CD4-positive, alpha-beta T cell treated with Interleukin-4 for 4 hours (primary cell): ENCODE data around the gene TRIM29.

Experiments
- DNase-seq: peaks from one replicate; pipeline ENCODE4 v3.0.0-alpha.2; 2020

Gene TRIM29

GRCh38 chr11:120139316-120140069 is 1.6 kb upstream of the TRIM29 start:
- DNase-seq: no peak

DNA sequence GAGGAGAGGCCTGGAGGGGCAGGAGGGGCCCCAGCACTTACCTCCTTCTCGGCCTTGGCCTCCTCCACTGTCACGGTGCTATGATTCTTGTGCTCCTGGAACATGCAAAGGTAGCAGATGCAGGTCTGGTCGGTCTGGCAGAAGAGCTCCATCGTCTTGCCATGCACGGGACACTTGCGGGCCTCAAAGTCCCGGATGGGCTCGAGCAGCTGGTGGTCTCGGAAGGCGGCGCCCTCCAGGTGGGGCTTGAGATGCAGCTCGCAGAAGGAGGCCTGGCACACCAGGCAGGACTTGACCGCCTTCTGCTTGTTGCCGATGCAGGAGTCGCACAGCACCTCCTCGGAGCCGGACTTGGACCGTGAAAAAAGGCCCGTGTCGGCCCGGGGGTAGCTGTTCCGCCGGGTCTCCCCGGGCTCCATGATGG is 714 bp downstream of the TRIM29 start:
- DNase-seq: no peak

GRCh38 chr11:120136356-120136755 is 1.6 kb downstream of the TRIM29 start:
- no peak for DNase-seq

DNA sequence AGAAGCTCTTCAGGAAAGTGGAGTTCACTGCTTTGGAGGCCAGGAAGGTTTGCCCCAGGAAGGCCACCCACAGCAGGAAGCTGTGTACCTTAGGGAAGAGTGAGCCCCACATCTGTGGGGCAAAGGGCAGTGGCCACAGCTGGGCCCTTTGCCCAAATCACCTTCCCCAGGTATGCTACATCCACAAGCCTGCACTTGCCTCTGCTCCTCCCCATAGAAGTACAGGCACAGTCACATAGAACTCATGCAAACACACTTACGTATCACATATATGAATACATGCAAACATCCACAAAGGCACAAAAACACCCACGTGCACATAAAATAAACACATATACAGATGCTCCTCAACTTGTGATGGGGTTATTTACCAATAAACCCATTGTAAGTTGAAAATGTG is 2.1 kb downstream of the TRIM29 start:
- no peak for DNase-seq

GRCh38 chr11:120134931-120135228 is 3.0 kb downstream of the TRIM29 start:
- DNase-seq: no peak

GRCh38 chr11:120134106-120134930 is 3.6 kb downstream of the TRIM29 start:
- no peak for DNase-seq

GRCh38 chr11:120133216-120134105 is 4.5 kb downstream of the TRIM29 start:
- no peak for DNase-seq

DNA sequence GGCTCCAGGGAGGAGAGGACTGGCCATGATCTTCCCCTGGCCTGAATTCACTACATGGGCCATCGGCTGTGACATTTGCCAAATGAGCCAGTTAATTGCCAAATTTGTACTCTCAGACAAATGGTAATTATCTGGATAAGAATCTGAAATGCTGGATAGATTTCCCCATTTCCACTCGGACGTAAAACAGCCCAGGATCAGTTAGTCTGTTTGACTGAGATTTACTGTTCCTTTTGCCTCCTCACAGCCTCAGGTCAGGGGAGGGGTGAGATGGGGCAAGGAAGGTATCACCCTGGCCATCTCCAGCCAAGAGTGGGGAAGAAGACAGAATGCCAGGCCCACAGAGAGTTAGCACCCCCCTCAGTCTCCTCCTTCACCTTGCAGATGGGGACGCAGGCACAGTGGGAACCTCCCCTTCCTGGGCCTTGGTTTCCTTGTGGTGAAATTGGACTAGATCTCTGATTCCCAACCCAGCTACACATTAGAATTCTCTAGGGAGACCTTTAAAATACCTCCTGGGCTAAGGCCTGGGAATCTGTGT is 5.2 kb downstream of the TRIM29 start:
- no peak for DNase-seq

DNA sequence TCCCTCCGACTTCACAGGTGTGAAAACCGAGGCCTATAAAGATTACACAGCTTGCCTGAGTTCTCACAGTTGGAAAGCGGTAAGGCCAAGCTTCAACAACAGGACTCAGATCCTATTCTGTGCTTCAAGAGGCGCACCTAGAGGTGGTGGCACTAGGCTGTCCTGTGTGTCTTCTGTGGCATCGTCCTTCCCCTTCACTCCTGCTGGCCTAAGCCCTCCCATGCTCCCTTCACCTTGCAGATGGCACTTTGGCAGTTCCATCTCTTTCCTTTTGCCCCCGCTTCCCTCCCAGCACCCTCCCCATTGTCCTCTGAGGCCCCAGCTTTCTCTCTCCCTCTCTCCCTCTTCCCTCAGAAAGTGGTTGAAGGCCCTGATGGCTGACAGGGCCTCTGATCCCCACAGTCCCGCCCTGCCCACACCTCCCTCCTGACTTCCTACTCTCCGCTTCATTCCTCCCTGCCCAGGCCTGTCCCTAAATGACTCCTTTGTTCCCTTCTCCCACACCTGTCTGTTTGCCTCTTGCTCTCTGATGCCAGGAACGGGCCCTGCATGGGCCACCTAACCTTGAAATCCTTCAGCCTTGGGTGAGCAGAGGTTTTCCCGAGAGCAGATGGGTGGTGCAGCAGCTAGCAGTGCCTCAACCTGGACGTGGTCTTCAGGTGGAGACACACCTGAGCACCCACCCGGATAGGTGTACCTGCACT is 5.8 kb downstream of the TRIM29 start:
- no peak for DNase-seq

GRCh38 chr11:120130991-120131760 is 6.7 kb downstream of the TRIM29 start:
- DNase-seq: no peak

- DNase-seq: no peak
These were observed 7.5 kb downstream of the TRIM29 start for GRCh38 chr11:120130176-120130980.

DNA sequence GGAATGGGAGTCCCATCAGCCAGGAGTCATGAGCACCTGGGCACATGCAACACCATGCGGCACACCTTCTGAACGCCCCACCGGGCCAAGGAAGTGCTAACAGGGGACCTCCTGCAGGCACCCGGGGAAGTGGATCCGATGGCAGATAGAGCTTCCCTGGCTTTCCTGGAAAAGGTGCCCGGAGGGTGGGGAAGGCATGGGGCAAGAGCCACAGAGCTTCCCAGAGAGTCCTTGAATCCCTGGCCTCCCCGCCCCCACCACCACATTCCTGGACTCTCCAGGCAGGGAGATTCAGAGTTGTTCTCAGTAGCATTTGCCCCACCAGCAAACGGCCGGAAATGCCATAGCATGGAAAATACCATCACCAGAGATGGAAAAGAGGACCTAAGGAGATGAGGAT is 8.3 kb downstream of the TRIM29 start:
- DNase-seq: no peak

DNA sequence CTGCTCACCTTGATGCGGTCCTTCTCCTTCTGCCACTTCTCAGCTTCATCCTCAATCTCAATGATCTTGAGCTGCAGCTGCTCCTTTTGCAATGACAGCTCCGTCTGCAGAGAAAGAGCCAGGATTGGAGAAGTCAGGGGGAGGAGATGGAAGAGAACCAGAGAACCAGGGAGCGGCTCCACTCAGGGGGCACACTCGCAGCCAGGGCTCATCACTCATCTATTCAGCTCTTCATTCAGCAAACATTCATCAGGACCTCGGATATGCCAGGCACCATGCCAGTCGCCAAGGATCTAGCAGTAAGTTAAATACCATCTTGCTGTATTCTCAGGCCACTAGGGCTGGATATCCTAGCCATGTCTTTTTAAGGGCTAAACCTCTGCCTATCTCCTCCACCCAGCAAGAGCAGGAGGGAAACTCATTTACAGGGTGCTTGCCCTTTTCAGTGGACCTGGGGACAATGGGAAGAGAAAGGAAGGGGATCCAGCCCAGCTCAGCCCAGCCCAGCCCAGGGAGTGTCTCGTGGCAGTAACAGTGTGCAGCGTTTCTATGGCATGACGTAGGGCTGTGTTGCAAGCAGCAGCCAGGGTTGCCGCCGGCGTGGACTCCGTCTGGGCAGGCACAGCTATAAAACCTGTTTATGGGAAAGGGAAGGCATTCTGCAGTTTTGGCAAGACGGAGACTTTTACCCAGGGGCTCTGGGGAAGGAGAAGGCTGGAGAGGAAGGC is 9.4 kb downstream of the TRIM29 start:
- no peak for DNase-seq

DNA sequence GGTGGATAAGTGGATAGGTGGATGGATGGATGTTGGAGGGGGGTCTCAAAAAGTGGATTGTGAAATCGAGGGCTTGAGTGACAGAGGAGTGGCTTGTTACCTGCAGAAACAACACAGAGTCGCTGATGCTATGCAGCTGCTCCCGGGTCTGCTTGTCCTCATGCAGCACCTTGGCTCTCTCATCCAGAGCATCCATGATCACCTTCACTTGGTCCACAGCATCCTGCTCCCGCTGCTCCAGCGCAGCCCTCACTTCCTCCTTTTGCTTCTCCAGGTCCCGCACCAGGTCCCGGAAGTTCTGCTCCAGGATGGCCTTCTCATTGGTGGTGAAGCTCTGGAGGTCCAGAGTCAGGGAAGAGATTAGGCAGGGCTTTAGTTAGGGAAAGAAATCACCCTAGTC is 10.7 kb downstream of the TRIM29 start:
- DNase-seq: no peak

DNA sequence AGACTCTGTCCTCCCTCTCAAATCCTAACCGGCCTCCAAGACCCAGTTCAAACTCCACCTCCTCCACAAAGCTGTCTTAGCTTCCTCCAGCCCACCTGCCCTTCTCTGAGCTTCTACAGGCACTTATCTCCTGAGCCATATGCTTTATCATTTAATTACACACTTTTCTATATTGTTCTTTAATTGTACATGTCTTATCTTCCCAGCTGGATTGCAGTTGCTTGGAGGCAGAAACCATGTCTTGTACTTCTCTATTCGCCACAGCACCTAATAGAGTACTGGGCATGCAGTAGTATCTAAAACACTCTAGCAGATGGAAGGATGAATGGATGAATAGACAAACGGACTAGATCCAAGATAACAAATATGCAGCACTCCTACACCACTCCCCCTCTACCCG is 11.3 kb downstream of the TRIM29 start:
- DNase-seq: no peak

GRCh38 chr11:120125509-120125908 is 12.4 kb downstream of the TRIM29 start:
- no peak for DNase-seq

DNA sequence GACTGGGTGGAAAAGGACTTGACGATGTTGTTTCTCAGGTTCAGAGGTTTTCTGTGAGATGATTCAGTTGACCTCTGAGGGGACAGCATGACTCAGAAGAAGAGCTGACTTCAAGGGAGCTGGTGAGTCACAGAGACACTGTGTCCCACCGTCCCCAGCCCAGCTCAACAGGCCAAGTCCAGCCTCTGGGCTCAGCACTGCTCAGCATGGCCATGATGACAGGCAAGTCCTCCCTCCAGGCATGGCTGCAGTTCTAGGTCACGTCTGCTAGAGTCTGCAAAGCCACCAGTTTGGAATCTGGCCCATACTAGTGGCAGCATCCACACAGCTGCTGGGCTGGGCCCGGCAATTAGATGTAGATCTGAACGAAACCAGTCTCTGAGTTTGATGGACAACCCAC is 12.9 kb downstream of the TRIM29 start:
- no peak for DNase-seq

GRCh38 chr11:120124355-120124754 is 13.6 kb downstream of the TRIM29 start:
- no peak for DNase-seq

GRCh38 chr11:120123946-120124345 is 14.0 kb downstream of the TRIM29 start:
- no peak for DNase-seq
